OCI-LY1 (cell line): ENCODE data around the gene NFIA.
A peak's percentile ranks its signal among the peaks of the same experiment; 100 is the strongest.
"Not testable (repeated sequence)": the region's sequence is repeated elsewhere in the genome, so short reads cannot be mapped to it uniquely, and the experiment has no call there.

ENCODE experiments used
- H2AFZ ChIP-seq: fragments of 200-600 bp; sonication (generic), shearing (Covaris generic); 2 replicates; pipeline ENCODE4 v1.6.0; 2014; ENCODE audit warnings: antibody characterized with exemption, mild to moderate bottlenecking, low read length
- H3F3A ChIP-seq: fragments of 200-600 bp; sonication (generic), shearing (Covaris generic); 2 replicates; pipeline ENCODE4 v1.6.0; 2014; ENCODE audit warnings: mild to moderate bottlenecking, antibody characterized with exemption, low read length, moderate library complexity; ENCODE audit not compliant: insufficient read depth
- H3K27ac ChIP-seq: fragments of 200-600 bp; sonication (generic); 2 replicates; pipeline ENCODE4 v1.5.1; 2014; ENCODE audit warnings: low read length, mixed run types, mild to moderate bottlenecking, low read depth; ENCODE audit not compliant: poor library complexity, severe bottlenecking
- H3K27me3 ChIP-seq: fragments of 200-600 bp; sonication (generic); 2 replicates; pipeline ENCODE4 v1.6.0; 2014; ENCODE audit warnings: antibody characterized with exemption, mild to moderate bottlenecking, low read length, moderate library complexity; ENCODE audit not compliant: insufficient read depth
- H3K36me3 ChIP-seq: fragments of 200-600 bp; sonication (generic); 2 replicates; pipeline ENCODE4 v1.6.1; 2014; ENCODE audit warnings: mild to moderate bottlenecking, antibody characterized with exemption, low read length, moderate library complexity, mixed read lengths; ENCODE audit not compliant: insufficient read depth
- H3K4me1 ChIP-seq: fragments of 200-600 bp; sonication (generic); 2 replicates; pipeline ENCODE4 v1.5.1; 2014; ENCODE audit warnings: mild to moderate bottlenecking, low read length, moderate library complexity; ENCODE audit not compliant: insufficient read depth, severe bottlenecking
- H3K4me2 ChIP-seq: fragments of 200-600 bp; sonication (generic), shearing (Covaris generic); 2 replicates; pipeline ENCODE4 v1.6.1; 2014; ENCODE audit warnings: low read length
- H3K4me3 ChIP-seq: fragments of 200-600 bp; sonication (generic); 2 replicates; pipeline ENCODE4 v1.5.1; 2014; ENCODE audit warnings: low read length, low read depth, mild to moderate bottlenecking, mixed read lengths; ENCODE audit not compliant: poor library complexity, severe bottlenecking
- H3K79me2 ChIP-seq: fragments of 200-600 bp; shearing (Covaris generic); 2 replicates; pipeline ENCODE4 v1.6.1; 2016; ENCODE audit warnings: mixed run types, low read length, mixed read lengths; ENCODE audit not compliant: insufficient read depth
- H3K9ac ChIP-seq: fragments of 200-600 bp; sonication (generic), shearing (Covaris generic); 2 replicates; pipeline ENCODE4 v1.6.1; 2014; ENCODE audit warnings: mild to moderate bottlenecking, low read length, mixed read lengths
- H3K9me2 ChIP-seq: fragments of 200-600 bp; sonication (generic), shearing (Covaris generic); 2 replicates; pipeline ENCODE4 v1.6.1; 2014; ENCODE audit warnings: low read depth, mild to moderate bottlenecking, low read length, mixed read lengths
- H3K9me3 ChIP-seq: fragments of 200-600 bp; shearing (Covaris generic); 2 replicates; pipeline ENCODE4 v1.6.1; 2014; ENCODE audit warnings: low read length, mixed read lengths
- H4K20me1 ChIP-seq: fragments of 200-600 bp; sonication (generic), shearing (Covaris generic); 2 replicates; pipeline ENCODE4 v1.6.0; 2016; ENCODE audit warnings: mild to moderate bottlenecking, low read length; ENCODE audit not compliant: insufficient read depth
- CTCF ChIP-seq: fragments of 200-600 bp; sonication (generic), shearing (Covaris generic); IDR thresholded peaks from 2 replicates; pipeline ENCODE4 v1.5.1; 2017; ENCODE audit warnings: mild to moderate bottlenecking, antibody characterized with exemption, low read length, moderate library complexity, mixed read lengths
- EZH2 ChIP-seq: fragments of 200-600 bp; sonication (generic), shearing (Covaris generic); IDR thresholded peaks from 2 replicates; pipeline ENCODE4 v1.8.0; 2017; ENCODE audit warnings: borderline replicate concordance, mixed run types, mild to moderate bottlenecking, antibody characterized with exemption, low read length, moderate library complexity, mixed read lengths

Gene NFIA

GRCh38 chr1:61071205-61072130, 10.9 kb upstream of the NFIA start:
- TF ChIP-seq EZH2 (no peak), CTCF (no peak)
- no peak overlapping the region for H2AFZ ChIP-seq
- no peaks in the 10 kb centered on the region for H3K9me2 ChIP-seq
- H3K4me1 ChIP-seq: peaks cover 8% of the 10 kb centered on the region
- H3K27me3 ChIP-seq: no peaks in the 10 kb centered on the region
- H3K36me3 ChIP-seq: no peaks in the 10 kb centered on the region
- H3K79me2 ChIP-seq: no peaks in the 10 kb centered on the region
- H4K20me1 ChIP-seq: no peaks in the 10 kb centered on the region
- no peaks in the 10 kb centered on the region for H3F3A ChIP-seq
- H3K4me3 ChIP-seq: no peak overlapping the region
- H3K9ac ChIP-seq: no peak overlapping the region
- no peak overlapping the region for H3K27ac ChIP-seq
- no peak overlapping the region for H3K4me2 ChIP-seq
- H3K9me3 ChIP-seq: no peaks in the 10 kb centered on the region

GRCh38 chr1:61073871-61074270, 8.5 kb upstream of the NFIA start:
- Histone ChIP-seq H3K4me3 (no peak overlapping the region), H3K9me2 (no peaks in the 10 kb centered on the region), H3K36me3 (no peaks in the 10 kb centered on the region), H3F3A (no peaks in the 10 kb centered on the region), H3K4me1 (peaks cover 20% of the 10 kb centered on the region), H3K4me2 (no peak overlapping the region), H3K79me2 (no peaks in the 10 kb centered on the region), H2AFZ (no peak overlapping the region), H3K27me3 (no peaks in the 10 kb centered on the region), H4K20me1 (no peaks in the 10 kb centered on the region), H3K9me3 (no peaks in the 10 kb centered on the region), H3K27ac (no peak overlapping the region), H3K9ac (no peak overlapping the region)
- TF ChIP-seq CTCF: no peak
- TF ChIP-seq EZH2: no peak

GRCh38 chr1:61075833-61076232, 6.5 kb upstream of the NFIA start:
- H3K9me2 ChIP-seq, H3K9me3 ChIP-seq, H3K27me3 ChIP-seq, H3K36me3 ChIP-seq, H4K20me1 ChIP-seq, H3F3A ChIP-seq, H3K79me2 ChIP-seq: not testable (repeated sequence)
- Histone ChIP-seq H3K9ac (peak overlapping the region; percentile 81), H3K27ac (peak overlapping the region; percentile 93), H3K4me3 (peak overlapping the region; percentile 97), H2AFZ (peak overlapping the region; percentile 78; the same call in 1 of the 2 replicates), H3K4me1 (peaks cover 40% of the 10 kb centered on the region), H3K4me2 (peak overlapping the region; percentile 98; the same call in 1 of the 2 replicates)
